Mesenchymal stem cell (in vitro differentiated cells and primary cell): ENCODE results near the gene INS.

Source experiments
- DNase-seq: peaks from one replicate; pipeline ENCODE4 v3.0.0-alpha.2; 2013
- H2AFZ ChIP-seq: one replicate; pipeline ENCODE4 v1.6.1; 2013; ENCODE audit warnings: low read depth, mild to moderate bottlenecking, control low read depth, inconsistent platforms, low read length, moderate library complexity
- H2AK5ac ChIP-seq: 2 replicates; pipeline ENCODE4 v1.6.1; 2013; ENCODE audit warnings: low read length, moderate library complexity, mild to moderate bottlenecking, inconsistent platforms; ENCODE audit not compliant: severe bottlenecking
- H2BK120ac ChIP-seq: one replicate; pipeline ENCODE4 v1.6.1; 2013; ENCODE audit warnings: low read depth, mild to moderate bottlenecking, inconsistent platforms, low read length, moderate library complexity
- H2BK12ac ChIP-seq, 2 experiments: one replicate each; pipeline ENCODE4 v1.6.1; 2013; ENCODE audit warnings: inconsistent platforms in 2 of 2, low read length in 2 of 2, mild to moderate bottlenecking in 2 of 2, moderate library complexity in 2 of 2, control low read depth in 1 of 2
- H2BK15ac ChIP-seq: one replicate; pipeline ENCODE4 v1.6.1; 2013; ENCODE audit warnings: mild to moderate bottlenecking, low read depth, inconsistent platforms; ENCODE audit not compliant: poor library complexity, severe bottlenecking
- H2BK5ac ChIP-seq: 2 replicates; pipeline ENCODE4 v1.6.1; 2013; ENCODE audit warnings: low read depth, mild to moderate bottlenecking, low read length, control low read depth, inconsistent platforms; ENCODE audit not compliant: poor library complexity, severe bottlenecking
- H3K14ac ChIP-seq, 2 experiments: one replicate each; pipeline ENCODE4 v1.6.1; 2013; ENCODE audit warnings: inconsistent platforms in 2 of 2, low read length in 2 of 2, control low read depth in 1 of 2, mild to moderate bottlenecking in 1 of 2, moderate library complexity in 1 of 2
- H3K18ac ChIP-seq, 2 experiments: one replicate each; pipeline ENCODE4 v1.6.1; 2013; ENCODE audit warnings: inconsistent platforms in 2 of 2, low read length in 2 of 2, control low read depth in 1 of 2, low read depth in 1 of 2, mild to moderate bottlenecking in 1 of 2
- H3K23ac ChIP-seq, 2 experiments: one replicate each; pipeline ENCODE4 v1.6.1; 2013; ENCODE audit warnings: inconsistent platforms in 2 of 2, low read length in 2 of 2, mild to moderate bottlenecking in 2 of 2, moderate library complexity in 2 of 2, control low read depth in 1 of 2
- H3K27ac ChIP-seq: 2 replicates; pipeline ENCODE4 v1.5.1; 2013; ENCODE audit warnings: mild to moderate bottlenecking, moderate library complexity, low read length, control low read depth, inconsistent platforms; ENCODE audit not compliant: poor library complexity, severe bottlenecking
- H3K27me3 ChIP-seq, 2 experiments: 2 replicates each; pipeline versions ENCODE4 v1.6.1 to v1.7.0; 2013; ENCODE audit warnings: low read length in 2 of 2, mild to moderate bottlenecking in 2 of 2, moderate library complexity in 2 of 2, control low read depth in 1 of 2, inconsistent platforms in 1 of 2; ENCODE audit not compliant: control insufficient read depth in 1 of 2, insufficient read depth in 1 of 2
- H3K36me3 ChIP-seq, 2 experiments: 2 replicates each; pipeline versions ENCODE4 v1.6.1 to v1.7.0; 2013; ENCODE audit warnings: low read length in 2 of 2, control low read depth in 1 of 2, inconsistent platforms in 1 of 2, low read depth in 1 of 2, mild to moderate bottlenecking in 1 of 2; ENCODE audit not compliant: insufficient read depth in 2 of 2, control insufficient read depth in 1 of 2
- H3K4ac ChIP-seq, 2 experiments: one replicate each; pipeline ENCODE4 v1.6.1; 2013; ENCODE audit warnings: inconsistent platforms in 2 of 2, low read length in 2 of 2, mild to moderate bottlenecking in 2 of 2, moderate library complexity in 2 of 2, control low read depth in 1 of 2, low read depth in 1 of 2
- H3K4me1 ChIP-seq: 2 replicates; pipeline ENCODE4 v1.6.1; 2013; ENCODE audit warnings: low read depth, low read length, control low read depth; ENCODE audit not compliant: control insufficient read depth, insufficient read depth
- H3K4me2 ChIP-seq: 2 replicates; pipeline ENCODE4 v1.6.1; 2013; ENCODE audit warnings: low read length, mild to moderate bottlenecking, inconsistent platforms; ENCODE audit not compliant: poor library complexity, severe bottlenecking
- H3K4me3 ChIP-seq, 2 experiments: 2 replicates each; pipeline versions ENCODE4 v1.5.1 to v1.7.0; 2013; ENCODE audit warnings: low read length in 2 of 2, mild to moderate bottlenecking in 2 of 2, control low read depth in 1 of 2, low read depth in 1 of 2; ENCODE audit not compliant: insufficient read depth in 1 of 2
- H3K79me1 ChIP-seq: replicated peaks from 2 replicates; pipeline ENCODE4 v1.6.1; 2013; ENCODE audit warnings: mild to moderate bottlenecking, control low read depth, low read length, inconsistent platforms; ENCODE audit not compliant: poor library complexity, severe bottlenecking
- H3K9ac ChIP-seq: 2 replicates; pipeline ENCODE4 v1.7.0; 2013; ENCODE audit warnings: mild to moderate bottlenecking, low read length, moderate library complexity
- H3K9me3 ChIP-seq: 2 replicates; pipeline ENCODE4 v1.7.0; 2013; ENCODE audit warnings: mild to moderate bottlenecking, low read length; ENCODE audit not compliant: control insufficient read depth
- H4K8ac ChIP-seq: one replicate; pipeline ENCODE4 v1.6.1; 2013; ENCODE audit warnings: inconsistent platforms, mild to moderate bottlenecking, low read length, moderate library complexity
- H4K91ac ChIP-seq: one replicate; pipeline ENCODE4 v1.6.1; 2013; ENCODE audit warnings: mild to moderate bottlenecking, low read length, inconsistent platforms
- WGBS: methylation state at CpG from one replicate; pipeline ENCODE4 v1.1.7; 2013; ENCODE audit warnings: mixed read lengths; 5-methylcytosine and 5-hydroxymethylcytosine counted together

The INS gene

DNA sequence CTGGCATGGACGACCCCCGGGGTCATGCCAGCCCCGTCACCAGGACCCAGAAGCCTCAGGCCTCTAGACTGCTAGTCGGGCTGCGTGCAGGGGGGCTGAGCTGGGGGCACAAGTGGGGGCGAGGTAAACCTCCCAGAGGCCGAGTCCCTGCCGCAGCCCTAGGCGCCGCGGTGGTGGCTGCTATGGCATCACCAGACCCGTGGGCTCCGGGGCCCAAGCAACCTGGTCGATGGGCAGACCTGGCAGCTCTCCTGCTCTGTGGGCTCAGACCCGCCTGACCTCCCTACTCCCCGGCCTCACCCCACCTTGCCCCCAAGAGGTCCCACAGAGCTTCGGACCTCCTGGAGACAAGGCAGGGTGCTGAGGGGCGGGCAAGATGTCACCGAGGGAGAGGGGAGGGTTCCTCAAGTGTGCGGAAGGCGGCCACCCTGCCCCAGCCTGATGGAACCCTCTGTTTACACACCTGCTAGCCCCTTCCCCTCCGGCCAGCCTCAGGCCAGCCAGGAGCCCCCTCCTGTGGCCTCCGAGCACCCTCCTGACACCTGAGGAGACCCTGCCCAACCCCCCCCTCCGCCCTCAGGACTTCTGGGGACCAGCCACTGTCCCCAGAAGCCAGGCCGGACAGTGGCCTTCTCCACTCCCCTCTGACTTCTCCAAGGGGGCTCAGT, 31.2 kb downstream of the INS start:
- Histone ChIP-seq H3K9ac (no peak overlapping the region), H2AK5ac (no peak overlapping the region)
- 90% methylated on average over 25 of the region's 25 CpGs for WGBS

GRCh38 chr11:2129308-2129698, 31.7 kb downstream of the INS start:
- H2AK5ac ChIP-seq, result no peak overlapping the region
- H2BK12ac ChIP-seq, result no peak overlapping the region
- H3K18ac ChIP-seq, result no peak overlapping the region
- WGBS, result 80% methylated on average over 17 of the region's 17 CpGs
- no peak overlapping the region for H2AFZ ChIP-seq
- no peak overlapping the region for H2BK15ac ChIP-seq
- H3K9me3 ChIP-seq, result no peaks in the 10 kb centered on the region
- no peak overlapping the region for H4K91ac ChIP-seq
- peaks cover 0 to 39% of the 10 kb centered on the region in 2 experiments for H3K27me3 ChIP-seq
- H2BK5ac ChIP-seq, result no peak overlapping the region
- no peak for DNase-seq
- H3K36me3 ChIP-seq, result peaks cover 0 to 44% of the 10 kb centered on the region in 2 experiments
- no peak overlapping the region for H3K4me2 ChIP-seq
- H4K8ac ChIP-seq, result no peak overlapping the region
- no peak overlapping the region for H3K27ac ChIP-seq
- no peak overlapping the region for H3K23ac ChIP-seq
- H3K9ac ChIP-seq, result no peak overlapping the region
- H3K4me1 ChIP-seq, result peaks cover 4% of the 10 kb centered on the region
- H3K79me1 ChIP-seq, result peaks cover 2% of the 10 kb centered on the region
- no peak overlapping the region for H3K4ac ChIP-seq
- no peak overlapping the region for H3K14ac ChIP-seq
- no peak overlapping the region for H3K4me3 ChIP-seq
- no peak overlapping the region for H2BK120ac ChIP-seq

More for the DNA sequence above, 31.2 kb downstream of the INS start:
- H3K4me2 ChIP-seq, result no peak overlapping the region
- no peak overlapping the region for H4K8ac ChIP-seq
- no peak overlapping the region for H2AFZ ChIP-seq
- no peak overlapping the region for H4K91ac ChIP-seq
- no peak overlapping the region for H2BK5ac ChIP-seq
- peaks cover 0 to 44% of the 10 kb centered on the region in 2 experiments for H3K27me3 ChIP-seq
- H3K79me1 ChIP-seq, result peaks cover 4% of the 10 kb centered on the region
- no peak overlapping the region for H3K18ac ChIP-seq
- no peak overlapping the region for H2BK120ac ChIP-seq
- no peak overlapping the region for H2BK15ac ChIP-seq
- no peak overlapping the region for H3K23ac ChIP-seq
- peaks cover 0 to 50% of the 10 kb centered on the region in 2 experiments for H3K36me3 ChIP-seq
- peaks cover 6% of the 10 kb centered on the region for H3K4me1 ChIP-seq
- no peak for DNase-seq
- no peak overlapping the region for H3K4ac ChIP-seq
- no peaks in the 10 kb centered on the region for H3K9me3 ChIP-seq
- H3K14ac ChIP-seq, result no peak overlapping the region
- no peak overlapping the region for H3K27ac ChIP-seq
- no peak overlapping the region for H3K4me3 ChIP-seq
- H2BK12ac ChIP-seq, result no peak overlapping the region

- H3K4me1 ChIP-seq, result peaks cover 4% of the 10 kb centered on the region
- H4K91ac ChIP-seq, result no peak overlapping the region
- H3K23ac ChIP-seq, result no peak overlapping the region
- no peak overlapping the region for H2BK15ac ChIP-seq
- H2BK5ac ChIP-seq, result no peak overlapping the region
- no peak overlapping the region for H3K27ac ChIP-seq
- no peak overlapping the region for H3K14ac ChIP-seq
- H3K9ac ChIP-seq, result no peak overlapping the region
- no peaks in the 10 kb centered on the region for H3K79me1 ChIP-seq
- H3K4me2 ChIP-seq, result no peak overlapping the region
- no peak overlapping the region for H4K8ac ChIP-seq
- peaks cover 0 to 33% of the 10 kb centered on the region in 2 experiments for H3K27me3 ChIP-seq
- H2AK5ac ChIP-seq, result no peak overlapping the region
- H2BK12ac ChIP-seq, result no peak overlapping the region
- peaks cover 0 to 38% of the 10 kb centered on the region in 2 experiments for H3K36me3 ChIP-seq
- no peak overlapping the region for H3K4me3 ChIP-seq
- 71% methylated on average over 12 of the region's 12 CpGs for WGBS
- no peak for DNase-seq
- no peak overlapping the region for H3K18ac ChIP-seq
- H2AFZ ChIP-seq, result no peak overlapping the region
- no peak overlapping the region for H2BK120ac ChIP-seq
- no peaks in the 10 kb centered on the region for H3K9me3 ChIP-seq
- no peak overlapping the region for H3K4ac ChIP-seq
These were observed 32.3 kb downstream of the INS start for GRCh38 chr11:2128511-2129307.

DNA sequence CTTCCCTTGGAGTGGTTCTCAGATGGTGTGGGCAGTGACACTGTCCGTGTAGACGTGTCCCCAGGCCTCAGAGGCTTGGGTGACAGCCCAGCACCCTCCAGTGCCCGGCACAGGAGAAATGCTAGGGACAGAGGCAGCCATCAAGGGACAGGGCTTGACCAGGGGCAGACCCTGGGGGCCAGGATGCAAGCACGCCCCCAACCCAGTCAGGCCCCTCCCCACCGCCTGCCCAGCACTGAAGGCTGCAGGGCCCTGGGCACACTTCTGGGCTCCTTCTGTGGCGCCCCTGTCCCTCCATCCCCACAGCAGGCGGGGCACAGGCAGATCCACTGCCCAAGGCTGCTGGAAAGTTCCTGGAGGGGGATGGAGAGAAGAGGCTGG, 32.9 kb downstream of the INS start:
- Histone ChIP-seq H2BK15ac (no peak overlapping the region), H3K14ac (no peak overlapping the region), H4K91ac (no peak overlapping the region), H3K9ac (no peak overlapping the region), H2AFZ (no peak overlapping the region), H3K27me3 (peaks cover 0 to 27% of the 10 kb centered on the region in 2 experiments), H3K9me3 (no peaks in the 10 kb centered on the region), H3K79me1 (no peaks in the 10 kb centered on the region), H3K36me3 (peaks cover 0 to 32% of the 10 kb centered on the region in 2 experiments), H2BK120ac (no peak overlapping the region), H3K4me3 (no peak overlapping the region), H2AK5ac (no peak overlapping the region), H3K4me2 (no peak overlapping the region), H3K4ac (no peak overlapping the region), H3K27ac (no peak overlapping the region), H2BK12ac (no peak overlapping the region), H3K4me1 (peaks cover 7% of the 10 kb centered on the region), H4K8ac (no peak overlapping the region), H3K23ac (no peak overlapping the region), H3K18ac (no peak overlapping the region), H2BK5ac (no peak overlapping the region)
- no peak for DNase-seq
- 74% methylated on average over 7 of the region's 7 CpGs for WGBS
